GM19240 (cell line): ENCODE results near the gene TNRC6A.
"Not testable (repeated sequence)": the region's sequence is repeated elsewhere in the genome, so short reads cannot be mapped to it uniquely, and the experiment has no call there.

Source experiments
- DNase-seq: peaks from one replicate; pipeline ENCODE4 v3.0.0; 2011; ENCODE audit warnings: low spot score; ENCODE audit not compliant: insufficient read length

TNRC6A gene

DNA sequence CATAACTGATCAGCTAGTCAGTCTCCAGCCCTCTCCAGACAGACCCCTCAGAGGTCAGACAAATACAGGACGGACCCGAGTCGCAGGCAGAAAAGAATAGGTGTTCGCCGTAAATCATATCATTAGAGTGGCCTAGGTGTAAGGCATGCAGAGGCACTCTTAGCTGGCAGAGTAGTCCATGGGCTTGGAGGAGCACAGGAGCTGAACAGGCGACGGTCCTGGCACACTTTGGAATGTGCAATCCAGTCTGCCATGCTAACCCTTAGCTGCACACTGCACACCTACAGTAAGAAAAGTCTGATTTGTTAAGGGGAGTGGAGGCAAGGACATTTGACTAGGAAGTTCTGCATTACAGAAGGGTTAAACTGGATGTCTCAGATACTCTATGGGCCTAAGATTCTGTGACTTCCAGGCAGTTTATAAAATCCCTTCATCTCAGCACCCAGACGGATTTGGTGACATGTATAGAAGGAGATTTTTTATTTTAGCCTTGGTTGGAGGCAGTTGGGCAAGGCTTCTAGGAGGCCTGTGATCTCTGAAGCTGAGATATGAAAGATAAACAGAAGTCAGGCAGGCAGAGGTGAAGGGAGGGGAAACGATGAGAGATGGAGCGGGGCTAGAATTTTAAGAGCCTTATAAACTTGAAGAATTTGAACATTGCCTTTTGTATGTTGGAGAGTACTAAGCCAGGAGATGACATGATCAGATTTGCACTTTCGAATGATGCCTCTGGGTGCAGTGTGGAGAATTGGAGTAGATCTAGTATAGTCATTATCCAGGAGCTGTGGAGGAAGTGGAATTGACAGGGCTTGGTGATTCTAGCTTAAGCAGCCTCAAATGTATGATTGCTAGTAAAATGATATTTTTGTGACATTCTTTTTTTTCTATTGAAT is 81.7 kb downstream of the TNRC6A start:
- no peak for DNase-seq

DNA sequence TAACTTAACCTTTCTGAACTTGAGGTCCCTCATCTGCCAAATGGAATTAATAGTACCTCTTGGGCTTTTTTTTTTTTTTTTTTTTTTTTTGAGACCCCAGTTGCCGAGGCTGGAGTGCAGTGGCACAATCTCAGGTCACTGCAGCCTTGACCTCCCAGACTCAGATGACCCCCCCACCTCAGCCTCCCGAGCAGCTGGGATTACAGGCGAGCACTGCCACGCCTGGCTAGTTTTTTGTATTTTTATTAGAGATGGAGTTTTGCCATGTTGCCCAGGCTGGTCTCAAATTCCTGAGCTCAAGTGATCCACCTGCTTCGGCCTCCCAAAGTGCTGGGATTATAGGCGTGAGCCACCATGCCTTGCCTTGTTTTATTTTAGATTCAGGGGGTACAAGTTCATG is 83.4 kb downstream of the TNRC6A start:
- DNase-seq: not testable (repeated sequence)

DNA sequence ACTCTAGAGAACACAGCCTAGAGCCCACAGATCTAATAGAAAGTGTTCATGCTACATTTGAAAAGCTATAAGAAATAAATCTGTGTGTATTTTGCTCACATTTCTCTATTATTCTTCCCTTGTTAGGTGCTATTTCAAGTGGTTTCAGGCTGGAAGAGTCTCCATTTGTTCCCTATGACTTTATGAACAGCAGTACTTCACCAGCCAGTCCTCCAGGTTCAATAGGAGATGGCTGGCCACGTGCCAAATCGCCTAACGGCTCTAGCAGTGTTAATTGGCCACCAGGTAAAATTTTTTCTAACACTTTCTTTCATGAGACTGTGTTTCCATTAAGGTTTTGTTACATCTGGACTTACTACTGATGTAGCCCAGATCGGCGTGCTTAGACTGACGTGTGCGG is 85.6 kb downstream of the TNRC6A start:
- no peak for DNase-seq

DNA sequence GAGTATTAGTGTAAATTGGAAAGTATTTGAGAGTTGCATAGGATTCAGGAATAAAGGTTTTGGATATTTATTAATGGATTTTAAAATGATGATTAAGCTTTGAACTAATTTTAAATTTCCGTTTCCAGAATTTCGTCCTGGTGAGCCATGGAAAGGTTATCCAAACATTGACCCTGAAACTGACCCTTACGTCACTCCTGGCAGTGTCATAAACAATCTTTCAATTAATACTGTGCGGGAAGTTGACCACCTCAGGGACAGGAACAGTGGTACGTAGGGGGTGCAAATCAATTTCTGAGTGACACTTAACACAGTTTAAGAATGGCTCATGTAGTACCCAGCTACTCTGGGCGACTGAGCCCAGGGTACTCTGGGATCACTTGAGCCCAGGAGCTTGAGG is 87.2 kb downstream of the TNRC6A start:
- no peak for DNase-seq

DNA sequence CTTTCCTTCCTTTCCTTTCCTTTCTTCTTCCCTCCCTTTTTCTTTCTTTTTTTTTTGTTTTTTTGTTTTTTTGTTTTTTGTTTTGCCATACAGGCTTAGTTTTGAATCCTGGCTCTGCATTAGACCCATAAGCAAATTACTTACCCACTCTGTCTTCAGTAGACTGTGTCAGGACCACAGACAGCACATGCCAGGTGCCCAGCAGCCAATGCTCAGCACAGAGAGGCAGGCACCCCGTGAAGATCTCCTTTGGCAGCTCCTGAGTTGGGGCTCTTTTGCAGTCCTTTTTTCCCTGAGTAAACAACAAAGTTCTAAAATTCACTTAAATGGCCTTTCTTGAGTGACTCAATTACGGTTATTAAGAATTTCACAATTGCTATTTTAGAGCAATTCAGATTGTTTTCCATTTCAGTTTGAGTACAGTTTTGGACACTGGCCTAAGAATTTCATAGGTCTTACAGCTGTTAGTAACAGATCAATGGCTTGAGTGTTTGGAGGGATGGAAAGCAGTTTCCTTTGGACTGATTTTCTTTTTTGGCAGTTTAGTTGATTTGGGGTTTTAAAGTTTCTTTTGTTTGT is 90.1 kb downstream of the TNRC6A start:
- DNase-seq: no peak

DNA sequence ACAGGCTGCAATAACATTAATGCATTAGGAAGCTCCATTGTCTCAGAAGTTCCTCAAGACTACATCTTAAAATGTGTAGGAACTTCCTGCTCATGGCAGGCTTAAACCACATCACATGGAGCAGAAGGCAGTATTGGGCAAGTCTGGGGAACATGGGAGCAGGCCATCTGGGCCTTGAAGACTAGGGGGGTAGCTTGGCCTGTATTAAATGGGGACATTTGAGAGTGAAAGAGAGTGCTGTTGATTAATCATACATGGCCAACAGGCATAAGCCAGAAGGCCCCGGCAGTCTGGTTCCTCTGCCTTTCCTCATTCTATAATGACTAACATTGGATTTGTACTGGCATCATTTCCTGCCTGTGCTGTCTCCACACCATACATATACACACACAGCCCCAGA is 91.1 kb downstream of the TNRC6A start:
- DNase-seq: no peak

DNA sequence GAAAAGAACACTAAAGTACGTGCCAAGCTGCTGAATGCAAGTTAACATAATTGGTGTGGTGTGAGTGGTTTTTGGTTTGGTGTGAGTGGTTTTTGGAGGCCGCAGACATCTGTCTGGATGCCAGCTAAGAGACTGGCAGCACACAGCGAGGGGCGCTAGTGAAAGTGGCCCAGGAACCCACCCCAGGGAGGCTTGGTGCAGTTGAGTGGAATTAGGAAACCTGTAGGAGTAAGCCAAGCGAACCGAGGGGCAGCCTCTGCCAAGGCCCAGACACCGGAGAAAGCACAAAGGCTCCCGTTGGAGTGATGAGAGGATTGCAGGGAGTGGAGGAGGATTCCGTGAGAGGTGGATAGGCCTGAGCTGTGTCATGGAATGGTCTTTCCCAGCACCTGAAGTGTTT is 91.7 kb downstream of the TNRC6A start:
- no peak for DNase-seq

DNA sequence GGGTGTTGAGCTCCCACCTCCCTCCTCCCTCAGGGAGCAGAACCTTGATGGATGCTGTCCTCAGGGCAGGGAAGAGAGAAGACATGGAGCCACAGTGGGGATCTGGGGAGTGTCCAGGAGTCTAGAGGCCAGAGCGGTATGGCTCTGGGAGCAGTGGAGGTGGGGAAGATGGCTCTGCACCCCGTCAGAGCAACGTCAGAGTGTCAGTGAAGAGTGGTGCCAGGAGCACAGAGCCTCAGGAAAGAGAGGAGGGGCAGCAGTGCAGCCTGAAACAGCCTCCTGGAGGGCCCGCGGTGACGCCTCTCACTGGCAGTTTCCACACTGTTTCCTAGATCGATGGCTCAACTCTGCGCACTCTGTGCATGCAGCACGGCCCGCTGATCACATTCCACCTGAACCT is 93.1 kb downstream of the TNRC6A start:
- no peak for DNase-seq

DNA sequence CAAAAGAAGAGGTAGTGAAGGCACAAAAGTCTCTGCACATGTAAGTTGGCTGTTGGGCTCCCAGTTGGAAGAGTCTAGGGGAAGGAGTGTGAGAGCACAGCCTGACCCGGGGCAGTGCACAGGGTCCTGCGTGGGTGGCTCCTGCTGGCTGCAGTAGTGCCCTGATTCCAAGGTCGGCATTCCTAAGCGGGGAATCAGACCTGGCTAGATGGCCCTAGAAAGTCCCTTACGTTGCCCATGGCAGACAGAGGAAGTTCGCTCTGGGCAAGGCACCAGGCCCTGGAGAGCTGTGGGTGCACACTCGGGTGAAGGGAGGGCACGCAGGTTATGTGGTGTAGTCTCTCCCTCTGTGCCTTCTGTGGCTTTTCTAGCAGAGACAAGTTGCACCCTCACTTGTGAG is 93.5 kb downstream of the TNRC6A start:
- no peak for DNase-seq

DNA sequence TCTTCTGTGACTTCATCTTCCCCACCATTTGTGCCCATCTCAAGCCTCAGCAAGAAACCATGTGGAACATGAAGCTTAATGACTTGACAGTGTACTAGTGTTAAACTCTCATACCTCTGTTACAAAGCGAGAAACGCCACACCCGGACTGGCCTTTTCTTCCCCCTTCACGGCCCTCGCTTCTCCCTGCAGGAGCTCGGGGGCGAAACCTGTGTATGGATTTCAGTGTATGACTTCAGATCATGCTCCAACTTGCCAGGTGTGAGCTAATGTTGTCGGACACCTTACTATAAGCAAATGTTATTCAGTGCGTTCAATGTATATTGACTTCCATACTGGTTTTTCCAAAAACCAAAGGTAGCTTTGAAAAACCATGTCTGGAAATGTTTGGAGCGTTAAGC is 96.2 kb downstream of the TNRC6A start:
- DNase-seq: no peak

DNA sequence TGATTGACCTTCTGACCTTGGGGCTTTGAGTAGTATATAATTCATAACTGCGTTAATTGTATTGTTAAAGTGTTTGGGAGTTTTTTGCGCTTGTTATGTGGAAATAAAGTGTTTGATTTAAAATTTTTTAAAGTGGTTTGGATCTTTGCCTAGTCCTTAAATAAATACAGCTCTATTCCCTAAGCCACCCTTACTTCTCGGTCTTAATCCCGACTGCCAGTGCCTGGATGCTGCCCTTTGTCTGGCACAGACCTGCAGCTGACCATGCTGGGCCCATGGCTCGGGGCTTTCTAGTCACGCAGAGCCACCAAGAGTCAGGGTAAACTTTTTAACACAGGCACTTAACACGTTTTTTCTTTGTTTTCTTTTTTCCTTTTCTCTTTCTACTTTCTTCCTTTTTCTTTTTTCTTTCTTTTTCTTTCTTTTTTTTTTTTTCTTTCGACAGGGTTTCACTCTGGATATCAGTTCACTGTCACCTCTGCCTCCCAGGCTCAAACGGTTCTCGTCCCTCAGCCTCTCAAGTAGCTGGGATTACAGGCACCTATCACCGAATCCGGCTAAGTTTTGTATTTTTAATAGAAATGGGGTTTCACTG is 96.7 kb downstream of the TNRC6A start:
- DNase-seq: no peak

DNA sequence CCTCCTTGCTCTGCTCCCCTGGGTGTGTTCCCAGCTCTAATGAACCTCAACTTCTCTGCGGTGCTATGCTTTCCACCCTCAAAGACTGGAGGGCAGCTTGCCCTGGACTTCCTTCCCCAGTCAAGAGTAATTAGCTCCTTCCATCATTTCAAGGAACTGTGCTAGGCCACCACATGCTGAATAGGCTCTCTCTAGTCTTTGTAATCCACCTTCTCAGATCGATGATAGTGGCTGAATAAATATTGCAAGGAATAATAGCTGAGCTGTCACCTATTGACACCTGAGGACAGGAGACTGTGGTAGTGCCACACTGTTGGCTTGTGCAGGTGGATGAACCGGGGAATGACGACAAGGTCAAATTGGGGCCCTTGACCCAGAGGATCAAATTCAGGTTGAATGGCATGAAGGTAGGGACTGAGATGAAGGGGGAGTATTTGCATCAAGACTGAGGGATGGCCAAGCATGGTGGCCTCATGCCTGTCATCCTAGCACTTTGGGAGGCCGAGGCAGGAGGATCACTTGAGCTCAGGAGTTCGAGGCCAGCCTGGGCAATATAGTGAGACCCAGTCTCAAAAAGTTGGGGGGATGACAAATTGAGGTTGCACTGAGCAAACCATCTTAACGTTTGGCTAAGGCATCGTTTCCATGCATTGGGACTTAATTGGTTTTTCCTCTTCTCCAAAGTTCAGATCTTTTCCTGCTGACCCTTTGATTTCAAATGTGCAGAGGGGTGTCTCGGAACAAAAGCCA is 97.5 kb downstream of the TNRC6A start:
- DNase-seq: no peak

DNA sequence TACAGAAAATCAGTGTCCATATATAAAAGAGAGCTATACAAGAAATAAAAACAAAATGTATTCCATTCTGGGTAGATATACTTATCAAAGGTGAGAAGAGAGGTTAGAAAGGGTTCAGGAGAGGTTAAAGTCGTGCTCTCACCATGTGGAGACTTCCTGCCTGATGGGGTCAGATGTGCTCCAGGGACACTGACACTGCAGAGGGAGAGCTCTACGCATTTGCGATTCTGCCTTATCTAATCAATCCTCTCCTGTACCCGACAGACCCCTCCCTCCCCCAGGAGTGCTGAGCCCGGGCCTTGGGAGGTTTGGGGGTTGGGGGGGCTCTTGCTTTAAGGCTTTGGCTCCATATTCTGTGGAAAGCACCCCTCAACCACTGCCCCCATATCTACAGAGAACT is 99.7 kb downstream of the TNRC6A start:
- no peak for DNase-seq

DNA sequence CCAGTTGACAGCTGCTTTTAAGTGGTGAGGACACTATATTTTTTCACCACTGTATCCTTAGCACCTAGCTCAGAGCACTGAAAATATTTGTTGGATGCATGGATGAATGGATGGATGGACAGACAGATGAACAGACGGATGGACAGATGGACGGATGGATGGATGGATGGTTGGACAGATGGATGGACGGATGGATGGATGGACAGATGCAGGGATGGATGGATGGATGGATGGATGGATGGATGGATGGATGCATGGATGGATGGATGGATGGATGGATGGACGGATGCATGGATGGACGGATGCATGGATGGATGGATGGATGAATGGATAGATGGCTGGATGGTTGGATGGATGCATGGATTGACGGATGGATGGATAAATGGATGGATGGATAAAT is 103.9 kb downstream of the TNRC6A start:
- no peak for DNase-seq

DNA sequence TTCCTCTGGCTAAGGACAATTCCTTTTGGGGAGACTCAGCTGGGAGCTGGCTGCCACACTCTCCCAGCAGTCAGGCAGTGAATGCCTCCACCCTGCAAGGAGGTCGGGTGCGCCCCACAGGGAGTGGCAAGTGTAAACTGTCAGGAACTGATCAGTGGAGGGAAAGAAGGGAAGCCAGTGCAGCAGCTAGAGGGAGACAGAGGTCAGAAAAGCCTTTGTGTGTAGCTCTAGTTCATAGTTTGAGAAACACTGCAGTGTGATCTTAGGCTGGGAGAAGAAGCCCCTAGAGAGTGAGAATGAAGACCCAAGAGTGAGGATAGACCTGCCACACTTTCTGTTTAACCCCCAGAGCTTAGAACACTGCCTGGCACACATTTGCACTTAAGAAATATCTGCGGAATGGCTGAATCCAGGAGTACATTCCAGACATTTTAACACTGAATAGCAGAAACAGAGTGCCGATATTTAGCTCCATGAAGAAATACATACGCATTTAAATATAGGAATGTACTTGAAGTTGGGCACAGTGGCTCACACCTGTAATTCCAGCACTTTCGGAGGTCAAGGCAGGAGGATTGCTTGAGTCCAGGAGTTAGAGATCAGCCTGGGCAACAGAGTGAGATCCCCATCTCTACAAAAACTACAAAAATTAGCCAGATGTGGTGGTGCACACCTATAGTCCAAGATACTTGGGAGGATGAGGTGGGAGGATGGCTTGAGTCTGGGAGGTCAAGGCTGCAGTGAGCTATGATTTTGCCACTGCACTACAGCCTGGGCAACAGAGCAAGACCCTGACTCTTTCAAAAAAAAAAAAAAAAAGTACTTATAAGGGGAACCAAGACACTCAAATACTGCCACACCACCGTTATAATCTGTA is 105.2 kb downstream of the TNRC6A start:
- no peak for DNase-seq

DNA sequence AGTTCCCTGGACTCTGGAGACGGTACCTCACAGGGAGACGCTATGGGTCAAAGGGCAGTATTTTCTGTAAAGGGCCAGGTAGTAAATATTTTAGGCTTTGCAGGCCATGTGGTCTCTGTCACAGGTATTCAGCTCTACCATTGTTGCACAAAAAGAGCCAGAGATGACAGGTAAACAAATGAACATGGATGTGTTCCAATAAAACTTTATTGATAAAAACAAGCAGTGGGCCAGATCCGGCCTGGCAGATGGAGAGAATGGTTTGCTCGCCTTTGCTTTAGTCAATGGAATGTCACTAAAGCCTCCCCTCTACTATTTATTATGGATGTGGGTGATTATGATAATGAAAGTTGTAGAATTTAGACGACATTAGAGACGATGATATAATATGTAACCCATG is 107.4 kb downstream of the TNRC6A start:
- no peak for DNase-seq

DNA sequence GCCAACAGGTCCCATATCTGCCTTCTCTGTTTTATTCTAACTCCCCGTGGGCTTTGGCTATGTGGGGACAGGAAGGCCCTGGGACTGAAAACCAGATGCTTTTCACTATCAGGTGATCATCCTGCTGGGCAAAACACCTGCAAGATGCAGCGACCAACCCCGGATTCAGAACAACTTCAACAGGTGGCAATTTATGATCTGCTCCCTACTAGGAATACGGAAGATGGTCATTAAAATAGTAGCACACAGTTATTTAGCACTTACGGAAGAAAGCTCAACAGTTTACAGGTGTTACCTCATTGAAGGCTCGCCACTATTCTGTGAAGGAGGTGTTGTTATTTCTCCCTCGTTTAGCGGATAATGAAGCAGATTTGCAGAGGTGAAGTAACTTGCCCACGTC is 108.5 kb downstream of the TNRC6A start:
- no peak for DNase-seq

DNA sequence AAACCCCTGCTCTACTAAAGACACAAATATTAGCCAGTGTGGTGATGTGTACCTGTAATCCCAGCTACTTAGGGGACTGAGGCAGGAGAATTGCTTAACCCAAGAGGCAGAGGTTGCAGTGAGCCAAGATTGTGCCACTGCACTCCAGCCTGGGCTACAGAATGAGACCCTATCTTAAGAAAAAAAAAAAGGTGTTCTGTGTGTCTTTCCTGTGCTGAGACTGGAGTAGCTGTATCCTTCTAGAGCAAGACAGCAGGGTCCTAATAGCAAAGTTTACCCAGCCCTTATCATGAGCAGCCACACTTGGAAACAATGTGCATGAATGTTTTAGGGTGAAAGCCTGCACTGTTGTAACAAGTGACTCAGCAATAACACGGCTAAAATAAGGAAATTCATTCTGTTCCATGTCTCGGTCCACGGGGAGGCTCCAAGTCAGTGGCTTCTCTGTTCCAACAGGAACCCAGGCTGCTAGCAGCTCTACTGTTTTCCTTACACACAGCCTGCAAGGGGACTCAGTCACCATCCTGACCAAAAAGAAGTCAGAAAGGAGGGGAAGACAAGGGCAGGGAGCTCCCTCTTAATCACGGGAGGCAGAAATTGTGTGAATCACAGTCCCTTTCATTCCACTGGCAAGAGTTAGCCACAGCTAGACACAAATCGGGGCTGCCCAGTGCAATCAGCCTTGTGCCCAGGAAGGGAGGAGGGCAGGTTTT is 109.3 kb downstream of the TNRC6A start:
- DNase-seq: no peak

DNA sequence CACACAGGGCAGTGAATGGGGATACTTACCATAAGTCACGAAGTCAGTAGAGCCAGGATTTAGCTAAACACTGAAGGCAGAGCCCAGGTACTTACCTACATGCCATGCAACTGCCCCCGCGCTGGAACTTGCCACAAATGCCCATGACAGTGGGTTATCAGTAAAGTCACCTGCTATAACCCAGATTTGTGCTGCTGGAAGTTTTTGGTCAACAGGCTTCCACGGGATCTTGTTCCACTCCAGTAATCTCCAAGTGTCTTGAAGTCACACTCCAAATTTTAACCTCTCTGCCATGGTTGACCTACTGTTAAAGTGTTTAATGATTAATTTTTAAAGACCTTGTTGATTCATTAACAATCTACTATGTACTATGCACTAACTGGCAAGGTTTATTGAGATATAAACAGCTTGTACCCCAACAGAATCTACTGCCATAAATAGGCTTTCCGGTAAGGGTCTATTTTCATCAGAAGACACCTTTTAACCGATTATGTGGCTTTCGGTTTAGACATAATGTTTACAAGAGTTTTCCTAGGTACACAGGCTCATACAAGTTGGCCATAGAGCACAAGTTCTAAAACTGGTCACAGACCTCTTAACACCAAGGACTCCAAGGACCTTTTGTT is 110.0 kb downstream of the TNRC6A start:
- DNase-seq: no peak

DNA sequence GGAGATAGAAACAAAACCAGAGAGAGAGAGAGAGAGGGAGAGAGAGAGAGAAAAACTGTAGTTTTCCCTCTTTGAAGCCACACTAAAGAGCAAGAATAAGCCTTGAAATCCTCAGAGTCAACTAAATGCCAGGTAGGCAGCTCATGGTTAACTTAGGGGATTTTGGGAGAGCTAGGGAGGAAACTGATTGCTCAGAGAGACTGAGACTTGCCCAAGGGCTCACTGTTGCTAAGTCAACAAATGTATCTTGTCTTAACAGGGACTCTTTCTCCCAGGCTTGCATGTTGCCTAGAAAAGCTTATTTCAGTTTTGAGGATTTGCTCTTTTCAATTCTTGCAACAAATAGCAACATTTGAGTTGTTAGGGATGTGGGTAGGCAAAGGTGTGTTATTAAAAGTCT is 111.8 kb downstream of the TNRC6A start:
- no peak for DNase-seq
